ENCODE data around the gene LHX2. TPM values are rescaled to one million over a fixed set of nuclear protein-coding genes. Genes with fewer than 3 reads are reported as not detected.

LHX2 gene
- total and polyA plus RNA-seq, 2 of the 13 experiments (the other 11 are each of a cell fraction or from before 2014, with no cell fraction given): not detected

DNA sequence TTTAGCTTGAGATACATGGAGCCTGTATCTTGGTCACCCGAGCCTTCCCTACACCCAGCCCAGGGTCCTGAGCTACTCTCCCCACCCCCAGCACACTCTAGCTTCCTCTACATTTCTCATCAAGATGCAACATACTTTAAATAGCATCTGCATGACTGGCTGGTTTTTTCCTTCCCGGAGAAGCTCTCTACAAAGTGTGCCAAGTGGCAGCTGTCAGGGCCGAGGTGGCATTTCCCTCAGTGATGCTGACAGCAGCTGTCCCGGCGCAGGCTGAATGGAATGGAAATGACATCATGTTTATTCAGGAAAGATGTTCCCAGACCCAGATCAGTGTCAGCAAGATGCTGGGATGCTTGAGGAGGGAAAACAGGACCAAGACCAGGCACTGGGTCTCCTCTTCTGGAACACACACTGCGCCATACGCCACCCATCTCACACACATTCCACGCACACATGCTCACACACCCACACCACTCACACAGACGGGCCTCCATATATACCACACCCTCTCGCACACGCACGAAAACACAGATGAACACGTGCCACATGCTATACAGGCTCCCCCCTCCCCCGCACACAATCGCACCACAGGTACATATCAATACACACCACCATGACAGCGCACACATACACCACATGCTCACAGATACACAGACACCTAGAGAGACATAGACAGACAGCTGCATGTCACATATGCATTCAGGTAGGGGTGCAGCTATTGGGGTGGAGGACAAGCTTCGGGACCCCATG lies 67.8 kb downstream of the LHX2 start:
- 57% methylated on average over 17 of the region's 17 CpGs for WGBS (ENCODE audit: low lambda C conversion rate)
- Histone ChIP-seq H3K36me3 (replicated peaks in 1 of 2; ENCODE audit: control insufficient read depth in 1 of 2, insufficient read depth in 2 of 2, low read length in 2 of 2) (no peaks in the 10 kb centered on the region), H3K27me3 (ENCODE audit: control insufficient read depth in 1 of 2, insufficient read depth in 2 of 2, low read length in 2 of 2) (no peaks in the 10 kb centered on the region; a peak in 2 of 5 replicates), H3K27ac (ENCODE audit: extremely low read length, insufficient read depth, low read length) (no peak overlapping the region), H4K20me1 (ENCODE audit: insufficient read depth, low read length) (no peaks in the 10 kb centered on the region), H3K9me3 (ENCODE audit: low read length) (no peaks in the 10 kb centered on the region), H3K9ac (ENCODE audit: insufficient read depth, low read depth, low read length) (no peak overlapping the region), H3K79me2 (ENCODE audit: insufficient read depth, low read length) (no peaks in the 10 kb centered on the region), H3K4me1 (ENCODE audit: insufficient read depth, low read length) (peaks cover 27% of the 10 kb centered on the region), H3K4me3 (replicated peaks in 1 of 3; ENCODE audit: insufficient read depth in 1 of 3, low read depth in 2 of 3, low read length in 3 of 3) (no peak overlapping the region), H3K4me2 (ENCODE audit: low read depth, low read length) (peak overlapping the region; percentile 43; the same call in 1 of the 2 replicates), H2AFZ (ENCODE audit: low read length) (no peak overlapping the region)
- no TSS peak for BruUV-seq (replicated peaks)
- TF ChIP-seq, protein P1, sequence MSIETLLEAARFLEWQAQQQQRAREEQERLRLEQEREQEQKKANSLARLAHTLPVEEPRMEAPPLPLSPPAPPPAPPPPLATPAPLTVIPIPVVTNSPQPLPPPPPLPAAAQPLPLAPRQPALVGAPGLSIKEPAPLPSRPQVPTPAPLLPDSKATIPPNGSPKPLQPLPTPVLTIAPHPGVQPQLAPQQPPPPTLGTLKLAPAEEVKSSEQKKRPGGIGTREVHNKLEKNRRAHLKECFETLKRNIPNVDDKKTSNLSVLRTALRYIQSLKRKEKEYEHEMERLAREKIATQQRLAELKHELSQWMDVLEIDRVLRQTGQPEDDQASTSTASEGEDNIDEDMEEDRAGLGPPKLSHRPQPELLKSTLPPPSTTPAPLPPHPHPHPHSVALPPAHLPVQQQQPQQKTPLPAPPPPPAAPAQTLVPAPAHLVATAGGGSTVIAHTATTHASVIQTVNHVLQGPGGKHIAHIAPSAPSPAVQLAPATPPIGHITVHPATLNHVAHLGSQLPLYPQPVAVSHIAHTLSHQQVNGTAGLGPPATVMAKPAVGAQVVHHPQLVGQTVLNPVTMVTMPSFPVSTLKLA (IDR thresholded peaks at IDR 0.05): 0 out of 2 replicates have a peak, but pooled peaks have one; percentile 6
- TF ChIP-seq RBM22 (optimal IDR thresholded peaks at IDR 0.05; ENCODE audit: low read length) (no peak), ATF7 (IDR thresholded peaks at IDR 0.05) (peak; percentile 55), ATF7 (CRISPR knock-in tag; IDR thresholded peaks at IDR 0.05) (no peak)
- TF ChIP-seq, protein P2, sequence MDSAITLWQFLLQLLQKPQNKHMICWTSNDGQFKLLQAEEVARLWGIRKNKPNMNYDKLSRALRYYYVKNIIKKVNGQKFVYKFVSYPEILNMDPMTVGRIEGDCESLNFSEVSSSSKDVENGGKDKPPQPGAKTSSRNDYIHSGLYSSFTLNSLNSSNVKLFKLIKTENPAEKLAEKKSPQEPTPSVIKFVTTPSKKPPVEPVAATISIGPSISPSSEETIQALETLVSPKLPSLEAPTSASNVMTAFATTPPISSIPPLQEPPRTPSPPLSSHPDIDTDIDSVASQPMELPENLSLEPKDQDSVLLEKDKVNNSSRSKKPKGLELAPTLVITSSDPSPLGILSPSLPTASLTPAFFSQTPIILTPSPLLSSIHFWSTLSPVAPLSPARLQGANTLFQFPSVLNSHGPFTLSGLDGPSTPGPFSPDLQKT (CRISPR knock-in tag; IDR thresholded peaks at IDR 0.05; ENCODE audit: borderline replicate concordance): no peak
- peak; percentile 15; the same call in 2 of the 3 replicates for ATAC-seq
- no peak for FAIRE-seq
- ChIA-PET POLR2A (no interaction called here), CTCF (ENCODE audit: low intra/inter-chr PET ratio, low total read pairs) (no interaction called here)
- peak; percentile 21 for DNase-seq (ENCODE audit: low spot score)
- intact Hi-C loops (cut with micrococcal nuclease; ENCODE audit: unreplicated experiment): no loop called here
- in situ Hi-C loops (cut with HindIII; ENCODE audit: extremely low pct_ligation_motif_present, low pct_unique_long_range_greater_than_20kb): no loop called here

Measured in HepG2 (cell line).